ENCODE results near the gene PRR23B. TPM values are rescaled to one million over a fixed set of nuclear protein-coding genes. Genes with fewer than 3 reads are reported as not detected.

Gene PRR23B
- total RNA-seq, 1 experiment from 2014 or later, result not detected

DNA sequence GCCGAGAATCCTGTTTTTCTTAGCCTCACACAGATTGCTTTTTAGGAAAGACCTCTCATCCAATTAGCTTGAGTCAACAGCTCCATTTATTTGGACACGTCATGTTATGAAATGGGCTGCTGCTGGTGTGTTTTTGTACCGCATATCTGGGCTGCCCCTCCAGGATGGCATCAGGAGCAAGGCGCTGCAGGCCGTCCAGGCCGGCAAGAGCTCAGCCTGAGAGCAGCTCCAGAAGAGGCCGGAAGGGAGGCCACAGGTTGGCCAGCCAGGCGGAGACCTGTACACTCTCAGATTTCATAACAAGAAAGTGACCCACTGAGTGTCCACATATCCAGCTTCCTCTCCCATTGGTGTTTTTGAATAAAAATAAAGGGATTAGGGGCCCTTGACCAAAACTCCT is 45.4 kb downstream of the PRR23B start:
- no peak for DNase-seq (ENCODE audit: extremely low read depth, low read depth)

DNA sequence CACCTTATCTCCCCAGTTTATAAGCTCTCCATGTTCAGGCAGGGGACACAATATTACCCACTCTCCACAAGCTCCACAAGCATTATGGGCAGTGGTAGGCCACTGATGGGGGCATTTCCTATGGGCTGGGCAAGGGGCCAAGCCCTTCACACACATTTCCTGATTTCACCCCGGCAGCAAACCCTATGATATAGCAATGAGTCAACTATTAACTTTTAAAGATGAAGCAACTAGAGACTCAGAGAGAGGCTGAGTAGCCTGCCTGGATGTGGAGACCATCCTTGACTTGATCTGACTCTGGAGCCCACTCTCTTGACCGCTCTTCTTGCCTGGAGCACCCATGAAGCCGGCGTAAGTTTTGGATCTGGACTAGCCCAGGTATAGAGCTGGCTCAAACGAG is 46.3 kb downstream of the PRR23B start:
- no peak for DNase-seq (ENCODE audit: extremely low read depth, low read depth)

DNA sequence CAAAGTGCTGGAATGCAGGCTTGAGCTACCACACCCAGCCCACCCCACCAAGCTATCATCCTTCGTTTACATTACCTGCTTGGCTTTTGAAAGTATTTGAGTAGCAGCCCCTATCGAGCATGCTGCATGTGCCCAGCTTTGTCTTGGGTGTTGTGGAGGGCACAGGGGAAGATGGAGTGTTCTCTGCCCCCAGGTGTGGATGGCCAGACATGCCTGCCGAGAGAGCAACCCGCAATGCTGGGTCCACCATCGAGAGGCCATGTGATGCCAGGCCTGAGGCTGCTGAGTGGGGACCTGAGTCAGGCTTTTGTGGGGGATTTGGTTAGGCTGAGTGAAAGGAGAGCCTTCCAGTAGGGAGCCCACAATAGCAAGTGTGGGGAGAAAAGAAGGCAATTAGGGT is 47.8 kb downstream of the PRR23B start:
- no peak for DNase-seq (ENCODE audit: extremely low read depth, low read depth)

DNA sequence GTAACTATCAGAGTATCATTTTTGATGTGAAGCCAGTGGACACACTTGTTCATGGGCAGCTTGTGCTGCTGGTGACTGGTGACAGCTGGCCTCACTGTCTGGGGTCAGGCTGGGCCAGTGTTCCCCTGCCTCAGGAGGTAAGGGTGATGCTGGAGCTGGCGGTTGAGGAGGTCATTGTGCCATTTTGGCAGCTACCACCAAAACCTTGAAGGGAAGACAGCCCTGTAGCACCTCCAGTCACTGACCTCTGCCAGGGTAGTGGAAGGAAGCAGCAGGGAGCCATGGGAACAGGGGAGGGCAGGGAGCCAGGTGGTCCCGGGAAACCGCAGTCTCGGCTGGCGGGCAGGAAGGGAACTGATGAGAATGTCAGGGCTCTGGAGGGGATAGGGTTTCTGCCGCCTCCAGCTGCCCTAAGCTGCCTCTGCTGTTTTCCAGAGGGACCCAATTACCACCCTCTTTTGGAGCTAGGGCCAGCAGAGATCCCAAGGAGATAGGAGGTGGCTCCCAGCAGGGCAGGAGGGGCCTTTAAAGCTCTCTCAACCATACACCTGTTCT is 48.9 kb downstream of the PRR23B start:
- no peak for DNase-seq (ENCODE audit: extremely low read depth, low read depth)

Other genes starting within 250 kb of the PRR23B start
- gene PIK3CB, start 186.0 kb downstream of the PRR23B start, total RNA-seq (2014; rRNA removed; shearing (Covaris generic)), result 15.2 and 16.5 TPM in 2 replicates
- gene FOXL2, start 73.8 kb downstream of the PRR23B start, total RNA-seq (2014; rRNA removed; shearing (Covaris generic)), result 2.7 and 3.0 TPM in 2 replicates
- 1.8 and 2.9 TPM in 2 replicates for gene FOXL2NB, start 73.7 kb downstream of the PRR23B start, total RNA-seq (2014; rRNA removed; shearing (Covaris generic))
- gene PRR23A, start 14.7 kb downstream of the PRR23B start, total RNA-seq (2014; rRNA removed; shearing (Covaris generic)), result not detected in 2 replicates
- gene PRR23C, start 24.0 kb upstream of the PRR23B start, total RNA-seq (2014; rRNA removed; shearing (Covaris generic)), result not detected in 2 replicates